ENCODE measurements around the gene OR8K3.

The OR8K3 gene

GRCh38 chr11:56314844-56315243 is at the start of gene OR8K3:
Gene OR8K3, plus strand, starts transcription at chr11:56315144. Its CDS starts 3,163 bp downstream, at chr11:56318307.
- no peaks in the 10 kb centered on the region for H3K36me3 ChIP-seq (ENCODE audit: control insufficient read depth in 5 of 5, insufficient read depth in 5 of 5, low read length in 5 of 5)
- no peak within 1 kb of the TSS for H3K9ac ChIP-seq (ENCODE audit: low read length in 5 of 5)
- H3K27ac ChIP-seq (ENCODE audit: low read depth, low read length) = no peak within 1 kb of the TSS
- no peaks in the 10 kb centered on the region for H3K27me3 ChIP-seq (ENCODE audit: control insufficient read depth in 5 of 5, insufficient read depth in 4 of 5, low read length in 5 of 5)
- no peak within 1 kb of the TSS for H3K4me3 ChIP-seq (ENCODE audit: low read depth in 1 of 5, low read length in 5 of 5)
- H3K9me3 ChIP-seq (ENCODE audit: control insufficient read depth in 5 of 5, low read length in 5 of 5) = peaks cover 0 to 7% (median 0%) of the 10 kb centered on the region in 5 donors
- H3K4me1 ChIP-seq (ENCODE audit: control insufficient read depth in 5 of 5, insufficient read depth in 5 of 5, low read length in 5 of 5) = no peaks in the 10 kb centered on the region

- Histone ChIP-seq H3K4me3 (ENCODE audit: low read depth in 1 of 5, low read length in 5 of 5) (no peak overlapping the region), H3K27me3 (ENCODE audit: control insufficient read depth in 5 of 5, insufficient read depth in 4 of 5, low read length in 5 of 5) (no peaks in the 10 kb centered on the region), H3K9ac (ENCODE audit: low read length in 5 of 5) (no peak overlapping the region), H3K27ac (ENCODE audit: low read depth, low read length) (no peak overlapping the region), H3K9me3 (ENCODE audit: control insufficient read depth in 5 of 5, low read length in 5 of 5) (peaks cover 0 to 4% (median 2%) of the 10 kb centered on the region in 5 donors), H3K36me3 (ENCODE audit: control insufficient read depth in 5 of 5, insufficient read depth in 5 of 5, low read length in 5 of 5) (no peaks in the 10 kb centered on the region), H3K4me1 (ENCODE audit: control insufficient read depth in 5 of 5, insufficient read depth in 5 of 5, low read length in 5 of 5) (no peaks in the 10 kb centered on the region)
Measured at GRCh38 chr11:56271092-56271491, 43.9 kb upstream of the OR8K3 start.

GRCh38 chr11:56273854-56274253 is 41.1 kb upstream of the OR8K3 start, which contains the start of gene OR5T1:
Gene OR5T1, plus strand, starts transcription at chr11:56274154. Its CDS starts 1,485 bp downstream, at chr11:56275639.
- Histone ChIP-seq H3K27me3 (ENCODE audit: control insufficient read depth in 5 of 5, insufficient read depth in 4 of 5, low read length in 5 of 5) (no peaks in the 10 kb centered on the region), H3K9me3 (ENCODE audit: control insufficient read depth in 5 of 5, low read length in 5 of 5) (no peaks in the 10 kb centered on the region), H3K9ac (ENCODE audit: low read length in 5 of 5) (no peak within 1 kb of the TSS), H3K27ac (ENCODE audit: low read depth, low read length) (no peak within 1 kb of the TSS), H3K4me1 (ENCODE audit: control insufficient read depth in 5 of 5, insufficient read depth in 5 of 5, low read length in 5 of 5) (no peaks in the 10 kb centered on the region), H3K36me3 (ENCODE audit: control insufficient read depth in 5 of 5, insufficient read depth in 5 of 5, low read length in 5 of 5) (no peaks in the 10 kb centered on the region), H3K4me3 (ENCODE audit: low read depth in 1 of 5, low read length in 5 of 5) (no peak within 1 kb of the TSS)

GRCh38 chr11:56292154-56292553 is 22.8 kb upstream of the OR8K3 start, which contains the start of gene OR8H1:
Gene OR8H1, minus strand, starts transcription at chr11:56292254. Its CDS starts 1,192 bp downstream, at chr11:56291062.
- no peaks in the 10 kb centered on the region for H3K36me3 ChIP-seq (ENCODE audit: control insufficient read depth in 5 of 5, insufficient read depth in 5 of 5, low read length in 5 of 5)
- H3K27me3 ChIP-seq (ENCODE audit: control insufficient read depth in 5 of 5, insufficient read depth in 4 of 5, low read length in 5 of 5) = no peaks in the 10 kb centered on the region
- no peak within 1 kb of the TSS for H3K27ac ChIP-seq (ENCODE audit: low read depth, low read length)
- H3K9ac ChIP-seq (ENCODE audit: low read length in 5 of 5) = no peak within 1 kb of the TSS
- H3K4me1 ChIP-seq (ENCODE audit: control insufficient read depth in 5 of 5, insufficient read depth in 5 of 5, low read length in 5 of 5) = no peaks in the 10 kb centered on the region
- no peak within 1 kb of the TSS for H3K4me3 ChIP-seq (ENCODE audit: low read depth in 1 of 5, low read length in 5 of 5)
- H3K9me3 ChIP-seq (ENCODE audit: control insufficient read depth in 5 of 5, low read length in 5 of 5) = no peaks in the 10 kb centered on the region

- no peak overlapping the region for H3K4me3 ChIP-seq (ENCODE audit: low read depth in 1 of 5, low read length in 5 of 5)
Measured at GRCh38 chr11:56296898-56297297, 18.0 kb upstream of the OR8K3 start.

GRCh38 chr11:56307836-56308235 is 7.1 kb upstream of the OR8K3 start:
- peak overlapping the region in 1 of 5 donors; percentile 18 for H3K4me3 ChIP-seq (ENCODE audit: low read depth in 1 of 5, low read length in 5 of 5)
- H3K9me3 ChIP-seq (ENCODE audit: control insufficient read depth in 5 of 5, low read length in 5 of 5) = peaks cover 0 to 22% (median 3%) of the 10 kb centered on the region in 5 donors
- H3K9ac ChIP-seq (ENCODE audit: low read length in 5 of 5) = no peak overlapping the region
- H3K36me3 ChIP-seq (ENCODE audit: control insufficient read depth in 5 of 5, insufficient read depth in 5 of 5, low read length in 5 of 5) = no peaks in the 10 kb centered on the region
- no peaks in the 10 kb centered on the region for H3K4me1 ChIP-seq (ENCODE audit: control insufficient read depth in 5 of 5, insufficient read depth in 5 of 5, low read length in 5 of 5)
- H3K27me3 ChIP-seq (ENCODE audit: control insufficient read depth in 5 of 5, insufficient read depth in 4 of 5, low read length in 5 of 5) = no peaks in the 10 kb centered on the region
- H3K27ac ChIP-seq (ENCODE audit: low read depth, low read length) = no peak overlapping the region

More at GRCh38 chr11:56296898-56297297, 18.0 kb upstream of the OR8K3 start:
- Histone ChIP-seq H3K4me1 (ENCODE audit: control insufficient read depth in 5 of 5, insufficient read depth in 5 of 5, low read length in 5 of 5) (no peaks in the 10 kb centered on the region), H3K36me3 (ENCODE audit: control insufficient read depth in 5 of 5, insufficient read depth in 5 of 5, low read length in 5 of 5) (no peaks in the 10 kb centered on the region), H3K27ac (ENCODE audit: low read depth, low read length) (no peak overlapping the region), H3K9me3 (ENCODE audit: control insufficient read depth in 5 of 5, low read length in 5 of 5) (no peaks in the 10 kb centered on the region), H3K27me3 (ENCODE audit: control insufficient read depth in 5 of 5, insufficient read depth in 4 of 5, low read length in 5 of 5) (no peaks in the 10 kb centered on the region), H3K9ac (ENCODE audit: low read length in 5 of 5) (no peak overlapping the region)

GRCh38 chr11:56331861-56332491 is 17.0 kb downstream of the OR8K3 start:
- H3K27me3 ChIP-seq (ENCODE audit: control insufficient read depth in 5 of 5, insufficient read depth in 4 of 5, low read length in 5 of 5) = no peaks in the 10 kb centered on the region
- H3K4me1 ChIP-seq (ENCODE audit: control insufficient read depth in 5 of 5, insufficient read depth in 5 of 5, low read length in 5 of 5) = no peaks in the 10 kb centered on the region
- H3K27ac ChIP-seq (ENCODE audit: low read depth, low read length) = no peak overlapping the region
- H3K36me3 ChIP-seq (ENCODE audit: control insufficient read depth in 5 of 5, insufficient read depth in 5 of 5, low read length in 5 of 5) = no peaks in the 10 kb centered on the region
- no peak overlapping the region for H3K9ac ChIP-seq (ENCODE audit: low read length in 5 of 5)
- no peak overlapping the region for H3K4me3 ChIP-seq (ENCODE audit: low read depth in 1 of 5, low read length in 5 of 5)
- peaks cover 0 to 3% (median 0%) of the 10 kb centered on the region in 5 donors for H3K9me3 ChIP-seq (ENCODE audit: control insufficient read depth in 5 of 5, low read length in 5 of 5)

GRCh38 chr11:56333156-56333555 is 18.2 kb downstream of the OR8K3 start:
- H3K9me3 ChIP-seq (ENCODE audit: control insufficient read depth in 5 of 5, low read length in 5 of 5) = peaks cover 0 to 2% (median 0%) of the 10 kb centered on the region in 5 donors
- H3K27ac ChIP-seq (ENCODE audit: low read depth, low read length) = no peak overlapping the region
- H3K9ac ChIP-seq (ENCODE audit: low read length in 5 of 5) = no peak overlapping the region
- H3K27me3 ChIP-seq (ENCODE audit: control insufficient read depth in 5 of 5, insufficient read depth in 4 of 5, low read length in 5 of 5) = no peaks in the 10 kb centered on the region
- H3K4me1 ChIP-seq (ENCODE audit: control insufficient read depth in 5 of 5, insufficient read depth in 5 of 5, low read length in 5 of 5) = no peaks in the 10 kb centered on the region
- H3K36me3 ChIP-seq (ENCODE audit: control insufficient read depth in 5 of 5, insufficient read depth in 5 of 5, low read length in 5 of 5) = no peaks in the 10 kb centered on the region
- H3K4me3 ChIP-seq (ENCODE audit: low read depth in 1 of 5, low read length in 5 of 5) = no peak overlapping the region

- H3K9ac ChIP-seq (ENCODE audit: low read length in 5 of 5) = no peak overlapping the region
- H3K27ac ChIP-seq (ENCODE audit: low read depth, low read length) = no peak overlapping the region
- H3K4me1 ChIP-seq (ENCODE audit: control insufficient read depth in 5 of 5, insufficient read depth in 5 of 5, low read length in 5 of 5) = no peaks in the 10 kb centered on the region
- H3K27me3 ChIP-seq (ENCODE audit: control insufficient read depth in 5 of 5, insufficient read depth in 4 of 5, low read length in 5 of 5) = no peaks in the 10 kb centered on the region
- no peak overlapping the region for H3K4me3 ChIP-seq (ENCODE audit: low read depth in 1 of 5, low read length in 5 of 5)
- H3K9me3 ChIP-seq (ENCODE audit: control insufficient read depth in 5 of 5, low read length in 5 of 5) = peaks cover 0 to 11% (median 2%) of the 10 kb centered on the region in 5 donors
- no peaks in the 10 kb centered on the region for H3K36me3 ChIP-seq (ENCODE audit: control insufficient read depth in 5 of 5, insufficient read depth in 5 of 5, low read length in 5 of 5)
Measured at GRCh38 chr11:56340289-56340688, 25.3 kb downstream of the OR8K3 start.

- H3K9ac ChIP-seq (ENCODE audit: low read length in 5 of 5) = no peak within 1 kb of the TSS
- no peaks in the 10 kb centered on the region for H3K27me3 ChIP-seq (ENCODE audit: control insufficient read depth in 5 of 5, insufficient read depth in 4 of 5, low read length in 5 of 5)
- H3K36me3 ChIP-seq (ENCODE audit: control insufficient read depth in 5 of 5, insufficient read depth in 5 of 5, low read length in 5 of 5) = no peaks in the 10 kb centered on the region
Measured at GRCh38 chr11:56345739-56346138, 30.8 kb downstream of the OR8K3 start, which contains the start of gene OR8K1. Gene OR8K1, plus strand, starts transcription at chr11:56346039. Its CDS starts 0 bp downstream, at chr11:56346039.

More at GRCh38 chr11:56345739-56346138, 30.8 kb downstream of the OR8K3 start, which contains the start of gene OR8K1:
- H3K27ac ChIP-seq (ENCODE audit: low read depth, low read length) = no peak within 1 kb of the TSS
- no peak within 1 kb of the TSS for H3K4me3 ChIP-seq (ENCODE audit: low read depth in 1 of 5, low read length in 5 of 5)
- H3K4me1 ChIP-seq (ENCODE audit: control insufficient read depth in 5 of 5, insufficient read depth in 5 of 5, low read length in 5 of 5) = no peaks in the 10 kb centered on the region
- peaks cover 0 to 2% (median 0%) of the 10 kb centered on the region in 5 donors for H3K9me3 ChIP-seq (ENCODE audit: control insufficient read depth in 5 of 5, low read length in 5 of 5)

Measured in subcutaneous abdominal adipose tissue (tissue), 5 donors.